GM18511 (cell line): ENCODE measurements around the gene MARCHF3.
"Not testable (repeated sequence)": the region's sequence is repeated elsewhere in the genome, so short reads cannot be mapped to it uniquely, and the experiment has no call there.

Experiments
- ATAC-seq: cut with Tn5 transposase; IDR thresholded peaks from one replicate; pipeline ENCODE4 v1.9.1; 2021; ENCODE audit warnings: mild to moderate bottlenecking, moderate library complexity; ENCODE audit not compliant: unreplicated experiment

The MARCHF3 gene

DNA sequence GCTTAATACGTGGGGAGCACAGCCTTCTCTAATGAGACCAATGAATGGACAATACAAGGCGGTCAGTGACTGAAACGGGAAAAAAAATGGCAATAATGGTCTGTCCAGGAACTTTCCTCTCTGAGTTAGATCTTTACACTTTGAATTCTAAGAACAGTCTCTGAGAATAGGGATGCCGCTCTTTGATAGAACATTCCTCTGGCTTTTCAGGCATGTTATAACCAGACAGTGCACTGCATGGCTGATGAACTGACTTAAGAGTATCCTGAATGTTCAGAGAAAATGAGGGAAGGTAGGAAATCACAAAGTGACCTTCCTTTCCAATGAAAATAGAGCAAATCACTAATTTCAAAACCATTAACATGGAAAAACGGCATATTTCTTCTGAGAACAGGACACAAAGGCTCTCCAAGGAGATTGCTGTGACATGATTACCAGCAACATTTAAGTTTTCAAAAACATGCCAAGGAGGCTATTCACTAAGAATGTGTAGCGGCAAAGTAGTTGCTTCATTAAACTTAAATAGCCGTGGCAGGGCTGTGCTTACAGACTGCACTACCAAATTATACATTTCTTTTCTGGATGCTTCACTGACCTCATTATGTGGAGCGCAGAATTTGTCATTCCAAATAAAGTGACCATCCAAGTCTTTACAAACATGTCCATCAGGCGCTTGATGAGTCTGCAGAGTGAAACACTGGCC is 105.9 kb downstream of the MARCHF3 start:
- ATAC-seq, result no peak

DNA sequence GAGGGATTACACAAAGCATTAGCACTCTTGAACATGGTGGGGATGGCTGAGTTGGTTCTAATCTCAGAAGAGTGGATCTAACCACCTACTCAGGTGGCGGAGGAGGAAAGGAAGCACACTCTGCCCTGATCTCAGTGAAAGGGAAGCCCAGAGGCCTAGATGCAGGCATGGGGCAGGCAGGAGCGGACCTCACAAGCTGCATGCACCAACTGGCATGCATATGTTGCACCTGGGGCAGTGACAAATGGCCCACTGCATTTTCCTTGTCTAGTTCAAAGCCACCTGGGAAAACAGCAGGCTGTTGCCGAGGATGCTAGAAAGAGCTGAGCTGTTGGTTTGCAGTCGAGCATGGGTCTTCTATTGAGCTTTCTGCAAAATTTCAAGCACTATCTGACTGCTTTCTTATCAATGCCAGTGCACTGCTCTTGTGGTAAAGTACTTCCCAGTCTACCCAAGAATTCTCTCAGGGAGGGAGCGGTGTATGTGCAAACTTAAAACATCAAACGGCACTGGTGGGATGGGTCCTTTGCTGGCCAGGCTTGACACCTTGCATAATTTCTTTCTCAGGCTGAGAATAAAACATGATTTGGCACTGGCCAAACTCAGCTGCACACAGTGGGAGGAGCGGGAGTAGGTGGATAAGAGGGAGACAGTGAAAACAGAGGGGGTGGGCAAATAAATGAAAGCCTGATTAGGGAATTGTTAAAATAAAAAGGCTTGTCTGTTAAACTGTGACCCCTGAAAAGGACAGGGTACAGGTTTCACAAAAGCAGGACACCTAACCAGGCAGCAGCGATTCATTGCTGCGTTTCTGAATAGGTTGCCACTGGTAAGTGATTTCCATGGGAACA is 108.9 kb downstream of the MARCHF3 start:
- ATAC-seq, result no peak

DNA sequence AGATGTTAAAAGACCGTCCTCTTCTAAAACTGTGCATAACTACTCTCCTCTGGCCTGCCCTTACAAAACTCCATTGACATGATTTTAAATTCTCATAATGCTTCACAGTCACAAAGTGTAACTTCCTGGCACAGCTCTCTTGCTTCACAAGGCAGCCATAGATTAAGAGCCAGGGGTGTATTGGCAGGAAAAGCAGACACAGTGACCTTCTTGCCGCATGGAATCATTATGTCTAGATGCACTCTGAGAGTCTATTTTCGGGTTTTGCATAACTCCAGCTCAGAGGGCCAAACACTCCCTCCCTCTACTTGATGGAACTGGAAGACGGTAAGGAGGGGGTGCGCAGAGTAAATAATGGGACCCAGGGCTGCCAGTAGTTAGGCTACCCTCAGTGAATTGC is 110.1 kb downstream of the MARCHF3 start:
- no peak for ATAC-seq

DNA sequence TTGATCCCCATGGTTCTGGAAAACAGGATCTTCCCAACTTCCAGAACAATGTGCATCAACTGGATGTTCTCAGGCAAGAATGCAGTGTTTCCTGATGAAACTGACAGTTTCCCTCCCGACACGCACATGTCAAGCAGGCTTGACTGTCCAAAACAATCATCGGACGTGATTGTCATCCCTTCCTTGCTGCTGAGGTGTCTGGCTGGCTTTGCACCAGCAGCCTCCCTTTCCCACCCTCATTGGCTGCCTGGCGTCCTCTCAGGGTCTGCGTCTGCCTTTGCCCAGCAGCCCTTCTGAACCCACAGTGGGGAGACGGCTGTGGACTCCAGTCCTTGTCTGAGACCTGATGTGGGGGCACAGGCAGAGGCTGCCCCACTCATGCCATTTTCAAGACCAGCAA is 110.8 kb downstream of the MARCHF3 start:
- ATAC-seq, result no peak

DNA sequence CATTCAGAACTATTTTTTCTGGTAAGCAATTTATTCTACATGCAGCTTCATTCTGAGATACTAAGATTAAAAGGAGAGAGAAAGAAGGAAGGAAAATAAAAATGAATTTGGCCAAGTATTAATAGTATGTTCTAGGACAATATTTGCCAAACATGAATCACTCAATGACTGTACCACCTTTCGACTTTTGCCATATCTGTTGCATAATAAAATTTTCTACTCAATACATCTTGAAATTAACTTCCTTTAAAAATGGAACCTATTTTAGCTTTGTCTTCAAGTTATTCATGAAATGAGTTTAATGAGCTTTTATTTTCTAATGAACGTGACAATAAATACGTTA is 111.8 kb downstream of the MARCHF3 start:
- no peak for ATAC-seq

DNA sequence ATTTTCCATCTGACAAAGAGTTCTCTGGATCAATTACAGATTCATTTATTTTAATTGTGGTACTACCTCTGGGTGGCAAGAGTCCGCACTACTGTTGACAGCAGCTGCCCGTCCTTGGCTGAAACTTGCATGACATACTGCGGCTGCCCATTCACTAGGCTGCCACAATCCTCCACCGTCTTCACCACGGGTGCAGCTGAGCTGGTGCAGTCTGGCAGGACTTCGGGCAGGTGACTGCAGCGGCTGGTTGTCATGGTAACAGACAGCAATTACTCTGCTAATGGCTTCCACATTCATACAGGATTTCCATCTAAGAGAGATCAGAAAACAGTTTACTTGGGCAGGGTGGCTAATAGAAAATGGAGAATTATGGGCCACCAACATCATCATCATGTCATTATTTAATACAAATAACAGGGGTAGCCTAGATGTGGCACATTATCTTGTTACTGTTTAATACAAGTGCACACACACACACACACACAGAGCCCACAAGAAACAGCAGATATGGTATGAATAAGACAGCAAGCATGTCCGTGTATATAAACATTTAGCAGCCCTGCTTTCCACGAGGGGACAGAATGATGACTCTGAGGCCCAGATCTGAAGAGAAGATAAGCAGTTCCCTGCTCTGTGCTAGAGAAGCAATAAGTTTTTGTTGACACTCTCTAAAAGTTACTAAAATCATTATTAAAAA is 112.3 kb downstream of the MARCHF3 start:
- ATAC-seq, result no peak

DNA sequence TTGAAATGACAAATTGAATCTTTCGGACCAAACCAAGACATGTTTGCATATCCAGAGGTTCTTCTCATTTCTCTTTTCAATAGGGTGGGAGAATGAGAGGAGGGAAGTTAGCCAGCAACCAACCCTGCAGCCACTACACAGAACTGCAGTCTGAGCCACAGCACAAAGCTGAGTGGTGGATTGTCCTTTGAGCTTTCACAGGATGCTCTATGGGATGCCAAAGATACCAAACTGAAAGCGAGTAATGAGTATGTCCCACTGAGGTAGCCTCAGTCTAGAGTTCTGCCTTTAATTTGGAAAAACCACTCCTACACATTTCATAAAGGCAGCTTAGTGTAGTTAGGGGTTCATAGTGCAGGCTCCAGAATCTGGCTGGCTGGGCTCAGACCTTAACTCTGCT is 114.9 kb downstream of the MARCHF3 start:
- ATAC-seq, result no peak

DNA sequence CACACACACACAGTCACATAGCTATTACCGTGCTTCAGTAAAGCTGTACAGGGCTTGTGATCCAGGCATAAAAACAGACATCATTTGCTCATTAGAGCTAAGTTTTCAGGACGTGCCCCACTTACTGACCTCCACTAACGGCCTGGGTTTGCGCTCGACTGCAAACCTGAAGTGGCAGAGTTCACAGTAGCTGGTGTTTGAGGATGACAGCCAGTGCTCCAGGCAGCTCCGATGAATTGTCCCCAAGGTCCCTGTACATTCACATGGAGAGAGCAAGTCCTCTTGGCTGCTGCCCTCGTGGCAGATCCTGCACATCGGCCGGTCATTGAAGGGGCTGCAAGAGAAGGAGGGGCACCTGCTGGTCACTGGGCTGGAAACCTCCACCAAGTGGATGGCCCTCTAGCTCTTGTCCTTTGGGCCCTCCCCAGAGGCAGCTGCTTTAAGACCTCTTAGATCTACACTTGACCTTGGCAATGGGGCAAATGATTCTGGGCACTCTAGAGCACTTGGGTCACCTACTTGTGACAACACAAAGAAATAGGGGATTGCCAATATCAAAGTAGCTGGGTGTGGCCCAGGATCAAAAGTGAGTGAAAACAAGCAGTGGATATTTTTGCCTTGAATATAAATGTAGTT is 115.4 kb downstream of the MARCHF3 start:
- ATAC-seq, result no peak

DNA sequence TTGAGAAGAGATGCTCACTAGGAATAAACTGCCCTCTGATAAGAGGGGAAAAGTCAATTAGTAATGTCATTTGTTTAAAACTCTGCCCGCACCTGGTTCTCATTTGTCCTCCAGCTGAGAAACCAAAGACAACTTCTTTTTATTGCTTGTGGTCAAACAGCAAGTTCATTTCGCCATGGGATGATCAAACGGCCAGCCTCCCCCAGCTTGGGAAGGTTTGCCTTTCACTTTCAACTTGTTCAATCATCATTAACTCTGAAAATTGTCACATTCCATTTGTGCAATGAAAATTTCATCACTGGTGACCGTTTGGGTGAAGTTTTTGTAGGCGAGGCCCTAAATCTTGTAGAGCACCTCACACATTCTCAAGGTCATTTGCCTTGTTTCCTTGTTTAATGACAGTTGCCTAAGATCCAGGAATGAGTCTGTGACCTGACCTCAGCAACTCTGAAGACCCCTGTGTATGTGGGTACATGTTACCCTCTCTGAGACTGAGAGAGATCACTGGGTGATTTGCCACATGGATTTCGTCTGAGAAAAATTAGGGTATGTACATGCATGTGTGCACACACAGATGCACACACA is 117.7 kb downstream of the MARCHF3 start:
- no peak for ATAC-seq

DNA sequence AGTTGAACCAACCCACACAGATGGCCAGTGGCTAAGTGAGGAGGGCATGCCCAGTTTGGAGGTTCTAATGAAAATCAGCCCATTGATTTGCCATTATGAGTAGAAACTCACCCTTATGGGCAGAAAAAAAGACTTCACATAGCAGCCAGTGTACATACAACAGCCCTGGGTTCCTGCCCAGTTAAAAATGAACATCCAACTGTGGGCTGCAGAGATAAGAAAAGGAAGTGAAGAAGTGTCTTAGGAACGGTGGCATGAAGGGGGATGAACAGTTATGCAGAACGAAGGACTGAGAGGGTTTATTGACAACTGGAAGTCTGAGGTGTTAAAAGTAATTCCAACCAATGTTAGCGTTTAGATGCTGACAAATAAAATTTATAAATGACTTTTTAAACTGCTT is 118.4 kb downstream of the MARCHF3 start:
- no peak for ATAC-seq

DNA sequence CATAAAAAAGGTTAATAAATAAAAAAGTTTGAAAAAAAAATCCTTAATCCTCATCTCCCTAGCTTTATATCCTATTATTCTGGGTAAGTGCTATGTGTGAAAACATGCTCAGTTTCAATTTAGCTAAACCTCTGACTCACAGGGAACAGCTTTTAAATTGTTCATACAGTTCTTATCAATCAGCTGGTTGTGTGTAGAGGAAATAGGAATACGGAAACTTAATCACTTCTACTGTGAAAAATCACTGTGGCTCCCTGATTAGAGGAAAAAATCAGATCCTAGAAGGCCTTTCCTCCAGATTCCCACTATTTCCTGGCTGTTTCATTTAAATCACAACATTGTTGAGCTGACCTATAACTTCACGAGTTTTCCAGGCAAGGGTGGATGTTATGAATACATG is 120.5 kb downstream of the MARCHF3 start:
- no peak for ATAC-seq

DNA sequence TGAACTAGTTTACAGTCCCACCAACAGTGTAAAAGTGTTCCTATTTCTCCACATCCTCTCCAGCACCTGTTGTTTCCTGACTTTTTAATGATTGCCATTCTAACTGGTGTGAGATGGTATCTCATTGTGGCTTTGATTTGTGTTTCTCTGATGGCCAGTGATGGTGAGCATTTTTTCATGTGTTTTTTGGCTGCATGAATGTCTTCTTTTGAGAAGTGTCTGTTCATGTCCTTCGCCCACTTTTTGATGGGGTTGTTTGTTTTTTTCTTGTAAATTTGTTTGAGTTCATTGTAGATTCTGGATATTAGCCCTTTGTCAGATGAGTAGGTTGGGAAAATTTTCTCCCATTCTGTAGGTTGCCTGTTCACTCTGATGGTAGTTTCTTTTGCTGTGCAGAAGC is 126.0 kb downstream of the MARCHF3 start:
- not testable (repeated sequence) for ATAC-seq

DNA sequence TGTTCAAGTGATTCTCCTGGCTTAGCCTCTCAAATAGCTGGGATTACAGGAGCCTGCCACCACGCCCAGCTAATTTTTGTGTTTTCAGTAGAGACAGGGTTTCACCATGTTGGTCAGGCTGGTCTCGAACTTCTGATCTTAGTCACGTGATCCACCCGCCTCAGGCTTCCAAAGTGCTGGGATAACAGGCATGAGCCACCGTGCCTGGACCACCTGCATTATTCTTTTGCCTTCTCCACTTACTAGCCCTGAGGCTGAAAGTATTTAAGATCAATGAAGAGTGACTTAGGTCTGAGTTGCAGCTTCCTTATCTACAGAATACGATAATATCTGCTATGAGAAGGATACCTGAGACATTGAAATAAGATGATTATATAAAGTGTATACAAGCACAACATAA is 129.6 kb downstream of the MARCHF3 start:
- ATAC-seq, result no peak

DNA sequence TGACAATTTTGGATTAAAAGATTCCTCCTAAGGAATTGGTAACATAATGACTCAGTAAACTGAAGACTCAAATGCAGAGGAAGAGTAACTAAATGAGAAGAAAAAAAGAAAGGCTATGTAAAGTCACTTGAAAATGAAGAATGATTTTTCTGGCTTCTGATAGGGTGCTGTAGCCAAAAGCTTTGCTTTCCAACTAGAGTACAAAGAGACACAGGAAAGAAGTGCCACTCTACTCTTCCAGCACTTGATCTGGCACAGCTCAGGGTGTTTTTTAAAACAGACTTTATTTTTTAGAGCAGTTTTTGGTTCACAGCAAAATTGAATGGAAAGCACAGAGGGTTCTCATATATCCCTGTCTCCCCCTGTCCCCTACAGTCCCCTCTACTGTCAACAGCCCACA is 130.9 kb downstream of the MARCHF3 start:
- no peak for ATAC-seq

DNA sequence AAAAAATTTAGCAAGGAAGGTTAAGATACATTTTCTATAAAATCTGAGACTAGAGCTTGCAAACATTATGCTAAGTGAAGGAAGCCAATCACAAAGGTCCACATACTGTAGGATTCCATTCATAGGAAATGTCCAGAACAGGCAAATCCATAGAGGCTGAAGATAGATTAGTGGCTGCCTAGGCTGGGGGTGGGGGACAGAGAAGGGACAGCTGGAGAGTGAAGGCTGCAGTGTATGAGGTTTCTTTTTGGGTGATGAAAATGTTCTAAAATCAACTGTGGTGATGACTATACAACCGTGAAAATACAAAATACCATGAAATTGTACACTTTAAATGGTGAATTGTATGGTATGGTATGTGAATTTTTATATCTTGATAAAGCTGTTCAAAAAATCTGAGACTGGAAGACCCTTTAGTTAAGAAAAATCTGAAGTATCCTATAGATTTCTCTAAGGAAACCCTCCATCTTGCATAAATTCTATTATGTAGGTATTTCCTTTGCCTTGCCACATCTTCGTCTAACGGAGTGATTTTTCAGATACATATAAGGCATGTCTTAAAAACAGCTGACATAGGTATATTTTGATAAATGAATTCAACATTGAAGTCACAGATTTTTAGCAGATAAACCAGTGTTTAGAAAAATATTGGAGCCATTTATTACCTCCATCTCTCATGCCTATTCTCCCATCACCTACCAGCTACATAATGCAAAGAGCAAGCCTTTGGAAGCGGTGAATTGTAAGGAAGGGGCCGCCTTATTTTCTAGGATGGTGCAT is 132.3 kb downstream of the MARCHF3 start:
- no peak for ATAC-seq

DNA sequence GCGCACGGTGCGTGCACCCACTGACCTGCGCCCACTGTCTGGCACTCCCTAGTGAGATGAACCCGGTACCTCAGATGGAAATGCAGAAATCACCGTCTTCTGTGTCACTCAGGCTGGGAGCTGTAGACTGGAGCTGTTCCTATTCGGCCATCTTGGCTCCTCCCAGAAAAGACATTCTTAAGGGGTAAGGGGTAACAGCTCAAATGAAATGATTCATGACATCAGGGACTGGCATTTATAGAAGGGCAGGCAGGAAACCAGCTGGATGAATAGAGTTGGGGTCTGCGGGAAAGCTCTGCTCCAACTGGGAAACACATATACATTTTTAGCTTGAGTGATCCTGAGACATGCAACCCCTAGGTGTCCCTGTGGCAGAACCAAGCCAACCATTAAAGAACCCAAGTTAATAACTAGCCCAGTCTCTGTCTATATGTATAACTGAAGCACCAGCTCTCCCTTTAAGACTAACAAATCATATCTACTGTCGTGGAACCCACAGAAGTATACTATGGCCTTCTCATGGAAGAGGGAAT is 134.1 kb downstream of the MARCHF3 start:
- no peak for ATAC-seq

DNA sequence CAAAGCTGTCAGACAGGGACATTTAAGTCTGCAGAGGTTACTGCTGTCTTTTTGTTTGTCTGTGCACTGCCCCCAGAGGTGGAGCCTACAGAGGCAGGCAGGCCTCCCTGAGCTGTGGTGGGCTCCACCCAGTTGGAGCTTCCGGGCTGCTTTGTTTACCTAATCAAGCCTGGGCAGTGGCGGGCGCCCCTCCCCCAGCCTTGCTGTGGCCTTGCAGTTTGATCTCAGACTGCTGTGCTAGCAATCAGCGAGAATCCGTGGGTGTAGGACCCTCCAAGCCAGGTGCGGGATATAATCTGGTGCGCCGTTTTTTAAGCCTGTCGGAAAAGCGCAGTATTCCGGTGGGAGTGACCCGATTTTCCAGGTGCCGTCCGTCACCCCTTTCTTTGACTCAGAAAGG is 134.6 kb downstream of the MARCHF3 start:
- ATAC-seq, result not testable (repeated sequence)

DNA sequence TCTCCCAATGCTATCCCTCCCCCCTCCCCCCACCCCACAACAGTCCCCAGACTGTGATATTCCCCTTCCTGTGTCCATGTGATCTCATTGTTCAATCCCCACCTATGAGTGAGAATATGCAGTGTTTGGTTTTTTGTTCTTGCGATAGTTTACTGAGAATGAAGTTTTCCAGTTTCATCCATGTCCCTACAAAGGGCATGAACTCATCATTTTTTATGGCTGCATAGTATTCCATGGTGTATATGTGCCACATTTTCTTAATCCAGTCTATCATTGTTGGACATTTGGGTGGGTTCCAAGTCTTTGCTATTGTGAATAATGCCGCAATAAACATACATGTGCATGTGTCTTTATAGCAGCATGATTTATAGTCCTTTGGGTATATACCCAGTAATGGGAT is 139.9 kb downstream of the MARCHF3 start:
- ATAC-seq, result not testable (repeated sequence)

DNA sequence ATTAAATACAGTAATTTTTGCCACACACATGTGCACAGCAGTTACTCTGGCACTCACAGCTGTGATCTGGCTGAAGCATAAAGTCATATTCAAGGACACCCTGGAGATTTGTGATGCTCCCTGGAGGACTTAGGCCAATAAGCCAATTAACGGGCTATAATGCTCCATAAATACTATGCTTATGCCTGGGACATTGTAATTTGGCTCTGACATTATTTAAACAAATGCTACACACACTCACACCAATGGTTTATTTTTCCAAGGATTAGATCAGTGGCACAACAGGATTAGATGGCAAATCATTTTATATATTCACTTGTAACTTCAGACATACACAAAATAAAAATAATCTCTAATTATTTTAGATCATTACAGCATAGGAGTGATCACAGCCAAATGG is 142.2 kb downstream of the MARCHF3 start:
- ATAC-seq, result no peak

DNA sequence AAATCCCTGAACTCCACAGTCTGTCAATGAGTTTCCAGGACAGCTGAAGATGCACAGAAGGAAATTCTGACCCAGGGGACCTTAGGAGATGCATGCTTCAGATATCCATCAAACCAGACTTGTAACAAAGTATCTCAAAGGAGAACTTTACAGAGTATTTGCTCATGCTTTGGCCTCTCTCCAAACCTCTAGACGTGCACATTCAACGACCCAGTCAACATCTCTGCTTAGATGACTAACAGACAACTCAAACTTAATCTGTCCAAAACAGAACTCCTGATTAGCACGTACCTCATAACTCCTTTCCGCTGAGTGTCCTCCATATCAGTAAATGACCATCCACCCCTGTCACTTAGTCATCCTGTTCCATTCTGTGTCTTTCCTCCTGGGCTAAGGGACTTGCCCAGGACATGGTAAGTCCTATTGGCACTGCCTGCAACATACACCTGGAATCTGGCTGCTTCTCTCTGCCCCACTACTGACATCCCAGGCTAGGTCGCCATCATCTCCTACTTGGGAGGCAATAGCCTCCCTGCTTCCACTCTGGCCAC is 146.0 kb downstream of the MARCHF3 start:
- ATAC-seq, result no peak
